Liver (tissue), 9 donors: ENCODE data around the gene CCDC81. TPM values are rescaled to one million over a fixed set of nuclear protein-coding genes. Genes with fewer than 3 reads are reported as not detected.

Experiments
- DNase-seq: peaks from one replicate; pipeline ENCODE4 v3.0.0-alpha.2; 2017; ENCODE audit warnings: low spot score
- H3K27ac ChIP-seq, 2 donors: one replicate each; pipeline ENCODE4 v1.7.0; 2013; ENCODE audit warnings: inconsistent platforms in 2 of 2, low read length in 2 of 2, control low read depth in 1 of 2, low read depth in 1 of 2, mild to moderate bottlenecking in 1 of 2
- H3K27me3 ChIP-seq, 4 donors: one replicate each; pipeline versions ENCODE4 v1.6.1 to v1.7.0; 2013; ENCODE audit warnings: low read length in 3 of 4, inconsistent platforms in 1 of 4, mild to moderate bottlenecking in 1 of 4, moderate library complexity in 1 of 4; ENCODE audit not compliant: control insufficient read depth in 4 of 4, insufficient read depth in 4 of 4
- H3K36me3 ChIP-seq, 4 donors: one replicate each; pipeline versions ENCODE4 v1.6.1 to v1.7.0; 2013; ENCODE audit warnings: low read length in 3 of 4, mild to moderate bottlenecking in 3 of 4, low read depth in 1 of 4, moderate library complexity in 1 of 4; ENCODE audit not compliant: control insufficient read depth in 4 of 4, insufficient read depth in 3 of 4
- H3K4me1 ChIP-seq, 4 donors: one replicate each; pipeline versions ENCODE4 v1.6.1 to v1.7.0; 2013; ENCODE audit warnings: low read length in 3 of 4, mild to moderate bottlenecking in 3 of 4, moderate library complexity in 1 of 4; ENCODE audit not compliant: control insufficient read depth in 4 of 4, insufficient read depth in 4 of 4
- H3K4me3 ChIP-seq, 3 donors: one replicate each; pipeline versions ENCODE4 v1.6.1 to v1.7.0; 2013; ENCODE audit warnings: low read length in 3 of 3, control low read depth in 1 of 3, low read depth in 1 of 3, mild to moderate bottlenecking in 1 of 3
- H3K9ac ChIP-seq, 2 donors: one replicate each; pipeline ENCODE4 v1.7.0; 2013; ENCODE audit warnings: low read length in 2 of 2, mild to moderate bottlenecking in 2 of 2, moderate library complexity in 2 of 2, control low read depth in 1 of 2, low read depth in 1 of 2
- H3K9me3 ChIP-seq, 4 donors: one replicate each; pipeline versions ENCODE4 v1.6.1 to v1.7.0; 2013; ENCODE audit warnings: low read length in 3 of 4; ENCODE audit not compliant: control insufficient read depth in 4 of 4
- EGR1 ChIP-seq, 2 donors: IDR thresholded peaks; 2 replicates each; pipeline ENCODE4 v1.6.1; 2016 to 2018; ENCODE audit warnings: antibody characterized with exemption in 2 of 2, low read depth in 2 of 2
- FOXA1 ChIP-seq: IDR thresholded peaks from 2 replicates; pipeline ENCODE4 v1.6.1; 2016; ENCODE audit warnings: antibody characterized with exemption
- GABPA ChIP-seq, 2 donors: IDR thresholded peaks in 1 of 2; conservative IDR thresholded peaks in 1 of 2; 2 replicates each; pipeline ENCODE4 v1.6.1; 2016; ENCODE audit warnings: antibody characterized with exemption in 2 of 2, mild to moderate bottlenecking in 1 of 2, moderate library complexity in 1 of 2
- HNF4A ChIP-seq, 2 donors: conservative IDR thresholded peaks; 2 replicates each; pipeline ENCODE4 v1.6.1; 2016; ENCODE audit warnings: antibody characterized with exemption in 2 of 2, mild to moderate bottlenecking in 2 of 2
- HNF4G ChIP-seq: IDR thresholded peaks from 2 replicates; pipeline ENCODE4 v1.6.1; 2016; ENCODE audit warnings: antibody characterized with exemption
- JUND ChIP-seq, 2 donors: IDR thresholded peaks; 2 replicates each; pipeline ENCODE4 v1.6.1; 2016; ENCODE audit warnings: antibody characterized with exemption in 2 of 2
- RAD21 ChIP-seq, 2 donors: IDR thresholded peaks; 2 replicates each; pipeline ENCODE4 v1.6.1; 2016; ENCODE audit warnings: antibody characterized with exemption in 2 of 2, mild to moderate bottlenecking in 2 of 2
- RXRA ChIP-seq, 2 donors: IDR thresholded peaks; 2 replicates each; pipeline ENCODE4 v1.6.1; 2017 to 2018; ENCODE audit warnings: antibody characterized with exemption in 2 of 2, mild to moderate bottlenecking in 1 of 2
- SP1 ChIP-seq: IDR thresholded peaks from 2 replicates; pipeline ENCODE4 v1.6.1; 2018; ENCODE audit warnings: antibody characterized with exemption, mild to moderate bottlenecking
- TAF1 ChIP-seq: conservative IDR thresholded peaks from 2 replicates; pipeline ENCODE4 v1.6.1; 2016; ENCODE audit warnings: antibody characterized with exemption, mild to moderate bottlenecking
- YY1 ChIP-seq: IDR thresholded peaks from 2 replicates; pipeline ENCODE4 v1.6.1; 2016; ENCODE audit warnings: antibody characterized with exemption, mild to moderate bottlenecking
- WGBS: extraction: QIAGEN DNeasy Blood & Tissue Kit; methylation state at CpG from one replicate; pipeline ENCODE4 v1.1.7; 2013; 5-methylcytosine and 5-hydroxymethylcytosine counted together
- polyA plus RNA-seq, 2 donors: library from polyadenylated mRNA; stranded (reverse) in 1 of 2; unstranded in 1 of 2; fragments of 200-250 nt in 1 of 2; fragments of >200 nt in 1 of 2; fragmentation: Nextera tagmentation in 1 of 2; extraction: Ambion mirVana in 1 of 2; gene quantifications; one replicate each; pipeline versions ENCODE4 v1.2.1 to v1.2.3, GENCODE V29; 2013 to 2015
- total RNA-seq, 2 donors: library from RNA; depleted of rRNA; stranded (reverse); fragments of >200 nt; gene quantifications; one replicate each; pipeline ENCODE4 v1.2.3, GENCODE V29; 2014
- TF ChIP-seq, protein P1 (sequence below): IDR thresholded peaks from 2 replicates; pipeline ENCODE4 v1.6.1; 2016; ENCODE audit warnings: antibody characterized with exemption
- TF ChIP-seq, protein P2 (sequence below): IDR thresholded peaks from 2 replicates; pipeline ENCODE4 v1.6.1; 2016; ENCODE audit warnings: antibody characterized with exemption, mild to moderate bottlenecking
- TF ChIP-seq, protein P3 (sequence below): IDR thresholded peaks from 2 replicates; pipeline ENCODE4 v1.6.1; 2016; ENCODE audit warnings: antibody characterized with exemption
- TF ChIP-seq, protein P4 (sequence below): IDR thresholded peaks from 2 replicates; pipeline ENCODE4 v1.6.1; 2016; ENCODE audit warnings: antibody characterized with exemption
- TF ChIP-seq, protein P5 (sequence below): fragments of 150-350 bp; IDR thresholded peaks from 2 replicates; pipeline ENCODE4 v1.5.1; 2017; ENCODE audit warnings: improper control_type of control experiment, low read depth, low read length; ENCODE audit not compliant: missing input control
- donor health status: healthy.
- donor health status: healthy.
- donor health status: healthy.
- donor health status: healthy.
- donor health status: healthy.

The CCDC81 gene
- total and polyA plus RNA-seq, 4 donors, result 0.32 to 1.1 (median 0.67) TPM; not detected in 1

DNA sequence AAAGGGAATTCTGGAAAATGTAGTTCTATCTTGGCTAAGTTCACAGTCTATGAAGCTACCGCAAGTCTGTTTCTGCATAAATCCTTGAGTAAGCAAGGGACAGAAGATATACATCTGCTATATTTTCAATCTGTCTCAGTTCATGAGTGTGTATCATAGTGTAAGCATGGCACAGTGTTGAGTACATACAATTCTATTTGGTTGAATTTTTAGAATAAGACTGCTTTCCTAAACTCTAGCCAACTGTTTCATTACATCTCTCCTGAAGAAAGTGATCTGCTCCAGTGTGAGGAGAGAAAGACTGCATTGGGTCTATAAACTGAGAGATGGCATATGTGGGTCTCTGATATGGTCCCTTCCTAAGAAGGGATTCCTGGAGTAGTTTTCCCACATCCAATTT lies 2.6 kb upstream of the CCDC81 start:
- Histone ChIP-seq H3K9ac (no peak overlapping the region), H3K27me3 (no peaks in the 10 kb centered on the region), H3K4me1 (no peaks in the 10 kb centered on the region), H3K4me3 (no peak overlapping the region), H3K9me3 (no peaks in the 10 kb centered on the region), H3K27ac (no peak overlapping the region), H3K36me3 (no peaks in the 10 kb centered on the region)
- TF ChIP-seq, protein P1, sequence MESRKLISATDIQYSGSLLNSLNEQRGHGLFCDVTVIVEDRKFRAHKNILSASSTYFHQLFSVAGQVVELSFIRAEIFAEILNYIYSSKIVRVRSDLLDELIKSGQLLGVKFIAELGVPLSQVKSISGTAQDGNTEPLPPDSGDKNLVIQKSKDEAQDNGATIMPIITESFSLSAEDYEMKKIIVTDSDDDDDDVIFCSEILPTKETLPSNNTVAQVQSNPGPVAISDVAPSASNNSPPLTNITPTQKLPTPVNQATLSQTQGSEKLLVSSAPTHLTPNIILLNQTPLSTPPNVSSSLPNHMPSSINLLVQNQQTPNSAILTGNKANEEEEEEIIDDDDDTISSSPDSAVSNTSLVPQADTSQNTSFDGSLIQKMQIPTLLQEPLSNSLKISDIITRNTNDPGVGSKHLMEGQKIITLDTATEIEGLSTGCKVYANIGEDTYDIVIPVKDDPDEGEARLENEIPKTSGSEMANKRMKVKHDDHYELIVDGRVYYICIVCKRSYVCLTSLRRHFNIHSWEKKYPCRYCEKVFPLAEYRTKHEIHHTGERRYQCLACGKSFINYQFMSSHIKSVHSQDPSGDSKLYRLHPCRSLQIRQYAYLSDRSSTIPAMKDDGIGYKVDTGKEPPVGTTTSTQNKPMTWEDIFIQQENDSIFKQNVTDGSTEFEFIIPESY, result no peak
- TF ChIP-seq TAF1 (no peak), SP1 (no peak), FOXA1 (no peak), HNF4G (no peak), RXRA (IDR thresholded peaks at IDR 0.05) (no peak)
- TF ChIP-seq, protein P2, sequence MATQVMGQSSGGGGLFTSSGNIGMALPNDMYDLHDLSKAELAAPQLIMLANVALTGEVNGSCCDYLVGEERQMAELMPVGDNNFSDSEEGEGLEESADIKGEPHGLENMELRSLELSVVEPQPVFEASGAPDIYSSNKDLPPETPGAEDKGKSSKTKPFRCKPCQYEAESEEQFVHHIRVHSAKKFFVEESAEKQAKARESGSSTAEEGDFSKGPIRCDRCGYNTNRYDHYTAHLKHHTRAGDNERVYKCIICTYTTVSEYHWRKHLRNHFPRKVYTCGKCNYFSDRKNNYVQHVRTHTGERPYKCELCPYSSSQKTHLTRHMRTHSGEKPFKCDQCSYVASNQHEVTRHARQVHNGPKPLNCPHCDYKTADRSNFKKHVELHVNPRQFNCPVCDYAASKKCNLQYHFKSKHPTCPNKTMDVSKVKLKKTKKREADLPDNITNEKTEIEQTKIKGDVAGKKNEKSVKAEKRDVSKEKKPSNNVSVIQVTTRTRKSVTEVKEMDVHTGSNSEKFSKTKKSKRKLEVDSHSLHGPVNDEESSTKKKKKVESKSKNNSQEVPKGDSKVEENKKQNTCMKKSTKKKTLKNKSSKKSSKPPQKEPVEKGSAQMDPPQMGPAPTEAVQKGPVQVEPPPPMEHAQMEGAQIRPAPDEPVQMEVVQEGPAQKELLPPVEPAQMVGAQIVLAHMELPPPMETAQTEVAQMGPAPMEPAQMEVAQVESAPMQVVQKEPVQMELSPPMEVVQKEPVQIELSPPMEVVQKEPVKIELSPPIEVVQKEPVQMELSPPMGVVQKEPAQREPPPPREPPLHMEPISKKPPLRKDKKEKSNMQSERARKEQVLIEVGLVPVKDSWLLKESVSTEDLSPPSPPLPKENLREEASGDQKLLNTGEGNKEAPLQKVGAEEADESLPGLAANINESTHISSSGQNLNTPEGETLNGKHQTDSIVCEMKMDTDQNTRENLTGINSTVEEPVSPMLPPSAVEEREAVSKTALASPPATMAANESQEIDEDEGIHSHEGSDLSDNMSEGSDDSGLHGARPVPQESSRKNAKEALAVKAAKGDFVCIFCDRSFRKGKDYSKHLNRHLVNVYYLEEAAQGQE, result no peak
- WGBS, result 99% methylated on average over 1 of the region's 1 CpG
- DNase-seq, result no peak

DNA sequence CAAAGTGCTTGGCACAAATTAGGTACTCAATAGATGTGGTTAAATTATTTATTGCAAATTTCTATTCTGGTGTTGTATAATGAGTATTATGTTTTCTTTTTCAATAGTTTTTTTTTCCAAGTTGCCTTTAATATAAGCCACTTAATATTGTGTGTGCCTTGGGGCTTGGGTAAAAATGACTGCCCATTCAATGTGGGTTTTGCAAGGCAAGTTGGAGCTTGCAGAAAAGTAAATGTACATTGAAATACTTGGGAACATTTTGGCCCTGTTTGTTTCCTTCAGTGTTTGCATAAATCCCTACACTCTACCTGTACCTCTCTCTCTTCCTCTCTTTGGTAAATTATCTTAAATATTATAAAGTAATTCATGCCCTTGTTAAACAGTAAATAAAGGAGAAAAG lies 2.1 kb upstream of the CCDC81 start:
- Histone ChIP-seq H3K4me1 (no peaks in the 10 kb centered on the region), H3K27me3 (no peaks in the 10 kb centered on the region), H3K9me3 (no peaks in the 10 kb centered on the region), H3K4me3 (no peak overlapping the region), H3K9ac (no peak overlapping the region), H3K27ac (no peak overlapping the region), H3K36me3 (no peaks in the 10 kb centered on the region)
- no peak for DNase-seq
- TF ChIP-seq GABPA (IDR thresholded peaks at IDR 0.05 in 1 of 2, conservative IDR thresholded peaks at IDR 0.05 in 1 of 2) (no peak), RXRA (IDR thresholded peaks at IDR 0.05) (no peak), HNF4A (conservative IDR thresholded peaks at IDR 0.05) (no peak), EGR1 (IDR thresholded peaks at IDR 0.05; ENCODE audit: low read depth in 2 of 2) (no peak), FOXA1 (no peak), SP1 (no peak)
- TF ChIP-seq, protein P3, sequence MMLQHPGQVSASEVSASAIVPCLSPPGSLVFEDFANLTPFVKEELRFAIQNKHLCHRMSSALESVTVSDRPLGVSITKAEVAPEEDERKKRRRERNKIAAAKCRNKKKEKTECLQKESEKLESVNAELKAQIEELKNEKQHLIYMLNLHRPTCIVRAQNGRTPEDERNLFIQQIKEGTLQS, result no peak
- TF ChIP-seq, protein P4, sequence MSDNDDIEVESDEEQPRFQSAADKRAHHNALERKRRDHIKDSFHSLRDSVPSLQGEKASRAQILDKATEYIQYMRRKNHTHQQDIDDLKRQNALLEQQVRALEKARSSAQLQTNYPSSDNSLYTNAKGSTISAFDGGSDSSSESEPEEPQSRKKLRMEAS, result no peak

DNA sequence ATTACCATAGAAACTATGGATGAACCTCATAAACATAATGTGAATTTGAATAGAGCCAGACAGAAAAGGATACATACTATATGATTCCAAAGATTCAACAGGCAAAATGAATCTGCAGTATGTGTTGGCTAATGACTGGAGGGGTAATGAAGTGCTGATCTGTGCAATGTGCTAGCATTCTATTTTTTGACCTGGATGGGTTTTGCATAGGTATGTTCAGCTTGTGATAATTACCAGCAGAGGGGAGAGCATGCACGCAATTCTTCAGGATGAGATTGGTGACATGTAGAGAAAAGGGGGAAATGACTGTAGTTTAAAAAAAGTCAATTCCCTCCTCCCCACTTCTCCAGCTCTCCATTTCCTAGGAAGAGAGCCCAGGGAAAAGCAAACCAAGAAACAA lies 618 bp upstream of the CCDC81 start:
- Histone ChIP-seq H3K4me3 (no peak overlapping the region), H3K4me1 (no peaks in the 10 kb centered on the region), H3K36me3 (no peaks in the 10 kb centered on the region), H3K9ac (no peak overlapping the region), H3K27me3 (no peaks in the 10 kb centered on the region), H3K27ac (no peak overlapping the region), H3K9me3 (no peaks in the 10 kb centered on the region)
- 31% methylated on average over 1 of the region's 1 CpG for WGBS
- no peak for DNase-seq
- TF ChIP-seq JUND (IDR thresholded peaks at IDR 0.05) (no peak), RXRA (IDR thresholded peaks at IDR 0.05) (no peak), EGR1 (IDR thresholded peaks at IDR 0.05; ENCODE audit: low read depth in 2 of 2) (no peak), HNF4A (conservative IDR thresholded peaks at IDR 0.05) (no peak), RAD21 (IDR thresholded peaks at IDR 0.05) (no peak), FOXA1 (no peak), TAF1 (no peak), GABPA (IDR thresholded peaks at IDR 0.05 in 1 of 2, conservative IDR thresholded peaks at IDR 0.05 in 1 of 2) (no peak), YY1 (no peak)
- TF ChIP-seq, protein P5, sequence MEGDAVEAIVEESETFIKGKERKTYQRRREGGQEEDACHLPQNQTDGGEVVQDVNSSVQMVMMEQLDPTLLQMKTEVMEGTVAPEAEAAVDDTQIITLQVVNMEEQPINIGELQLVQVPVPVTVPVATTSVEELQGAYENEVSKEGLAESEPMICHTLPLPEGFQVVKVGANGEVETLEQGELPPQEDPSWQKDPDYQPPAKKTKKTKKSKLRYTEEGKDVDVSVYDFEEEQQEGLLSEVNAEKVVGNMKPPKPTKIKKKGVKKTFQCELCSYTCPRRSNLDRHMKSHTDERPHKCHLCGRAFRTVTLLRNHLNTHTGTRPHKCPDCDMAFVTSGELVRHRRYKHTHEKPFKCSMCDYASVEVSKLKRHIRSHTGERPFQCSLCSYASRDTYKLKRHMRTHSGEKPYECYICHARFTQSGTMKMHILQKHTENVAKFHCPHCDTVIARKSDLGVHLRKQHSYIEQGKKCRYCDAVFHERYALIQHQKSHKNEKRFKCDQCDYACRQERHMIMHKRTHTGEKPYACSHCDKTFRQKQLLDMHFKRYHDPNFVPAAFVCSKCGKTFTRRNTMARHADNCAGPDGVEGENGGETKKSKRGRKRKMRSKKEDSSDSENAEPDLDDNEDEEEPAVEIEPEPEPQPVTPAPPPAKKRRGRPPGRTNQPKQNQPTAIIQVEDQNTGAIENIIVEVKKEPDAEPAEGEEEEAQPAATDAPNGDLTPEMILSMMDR, result no peak
- TF ChIP-seq, protein P2, result no peak
- TF ChIP-seq, protein P4, result no peak
